T1000 (cell line): ENCODE data around the gene ATP2B3.

Experiments
- DNase-seq: peaks from one replicate; lab custom pipeline; 2025; ENCODE audit warnings: mixed read lengths; lab: John Stamatoyannopoulos, UW

ATP2B3 gene

DNA sequence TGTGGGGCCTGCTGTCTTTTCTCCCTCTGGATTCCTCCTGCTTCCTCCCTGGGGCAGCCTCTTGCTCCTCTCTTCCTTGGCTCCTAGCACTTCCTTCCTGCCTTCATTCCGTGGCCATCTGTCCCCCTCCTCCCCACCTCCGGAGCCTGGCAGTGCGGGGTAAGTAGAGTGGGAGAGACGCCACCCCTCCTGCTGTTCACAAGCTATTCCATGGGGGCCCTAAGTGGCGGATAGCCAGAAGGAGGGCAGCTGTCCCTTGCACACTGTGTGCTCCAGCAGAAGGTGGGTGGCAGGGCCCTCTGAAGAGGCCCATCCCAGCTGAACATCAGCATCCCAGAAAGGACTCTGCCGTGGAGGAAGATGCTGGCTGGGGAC, 54.1 kb downstream of the ATP2B3 start:
- no peak for DNase-seq

GRCh38 chrX:153572601-153573000, 55.2 kb downstream of the ATP2B3 start:
- no peak for DNase-seq

DNA sequence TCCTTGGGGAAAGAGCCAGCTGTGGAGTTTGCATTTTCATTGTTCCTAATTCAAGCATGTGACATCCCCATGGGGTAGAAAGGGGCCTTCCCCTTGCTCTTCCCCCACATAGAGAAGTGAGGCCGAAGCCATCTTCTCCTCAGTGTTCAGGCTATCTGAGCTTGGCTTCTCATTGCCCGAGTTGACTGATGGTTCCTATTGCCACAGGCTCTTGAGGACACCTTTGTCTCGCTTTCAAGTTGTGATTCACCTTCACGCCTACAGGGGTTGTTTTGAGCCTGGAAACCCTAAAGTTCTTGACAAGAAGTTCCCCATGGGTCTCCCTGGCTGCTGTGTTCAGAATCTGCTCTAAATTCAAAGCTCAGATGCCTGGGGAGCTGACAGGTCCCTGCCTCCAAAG, 56.5 kb downstream of the ATP2B3 start:
- DNase-seq = no peak

- DNase-seq = no peak
Measured at GRCh38 chrX:153576239-153576870, 58.9 kb downstream of the ATP2B3 start.

DNA sequence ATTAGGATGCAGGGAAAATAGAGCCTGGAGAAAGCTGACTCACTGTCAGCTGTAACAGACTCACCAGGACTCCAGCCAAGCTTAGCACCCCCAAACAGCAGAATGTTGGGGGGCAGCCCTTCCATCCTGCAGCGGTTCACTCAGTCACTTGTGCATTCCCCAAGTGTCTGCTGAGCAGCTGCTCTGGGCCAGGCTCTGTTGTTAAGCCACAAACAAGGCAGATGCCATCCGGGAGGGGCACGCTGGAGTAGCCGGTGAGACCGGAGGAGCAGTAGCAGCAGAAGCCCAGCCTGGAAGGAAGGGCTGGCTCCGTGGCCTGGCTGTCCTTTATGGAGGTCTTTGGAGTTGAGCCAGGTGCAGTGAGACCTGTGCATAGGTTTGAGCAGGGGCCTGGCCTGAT, 59.5 kb downstream of the ATP2B3 start:
- no peak for DNase-seq

- DNase-seq = no peak
Measured at GRCh38 chrX:153578200-153578835, 60.9 kb downstream of the ATP2B3 start.

DNA sequence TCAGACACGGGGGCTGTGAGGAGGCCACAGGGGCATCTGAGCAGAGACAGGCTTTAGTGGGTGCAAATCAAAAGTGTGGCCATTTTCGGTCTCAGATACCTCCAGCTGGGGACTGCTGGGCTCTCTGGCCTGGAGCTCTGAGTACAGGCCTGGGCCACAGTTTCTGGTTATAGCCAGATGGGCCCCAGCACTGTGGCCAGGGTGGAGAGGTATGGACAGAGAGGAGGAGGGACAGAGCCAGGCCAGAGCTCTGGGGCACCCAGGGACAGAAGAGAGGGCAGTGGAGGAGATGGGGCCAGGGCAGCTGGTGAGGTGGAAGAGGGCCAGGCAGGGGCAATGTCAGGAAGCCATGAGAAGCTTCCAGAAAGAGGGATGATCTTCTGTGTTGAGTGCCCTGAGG, 61.4 kb downstream of the ATP2B3 start:
- DNase-seq = no peak

DNA sequence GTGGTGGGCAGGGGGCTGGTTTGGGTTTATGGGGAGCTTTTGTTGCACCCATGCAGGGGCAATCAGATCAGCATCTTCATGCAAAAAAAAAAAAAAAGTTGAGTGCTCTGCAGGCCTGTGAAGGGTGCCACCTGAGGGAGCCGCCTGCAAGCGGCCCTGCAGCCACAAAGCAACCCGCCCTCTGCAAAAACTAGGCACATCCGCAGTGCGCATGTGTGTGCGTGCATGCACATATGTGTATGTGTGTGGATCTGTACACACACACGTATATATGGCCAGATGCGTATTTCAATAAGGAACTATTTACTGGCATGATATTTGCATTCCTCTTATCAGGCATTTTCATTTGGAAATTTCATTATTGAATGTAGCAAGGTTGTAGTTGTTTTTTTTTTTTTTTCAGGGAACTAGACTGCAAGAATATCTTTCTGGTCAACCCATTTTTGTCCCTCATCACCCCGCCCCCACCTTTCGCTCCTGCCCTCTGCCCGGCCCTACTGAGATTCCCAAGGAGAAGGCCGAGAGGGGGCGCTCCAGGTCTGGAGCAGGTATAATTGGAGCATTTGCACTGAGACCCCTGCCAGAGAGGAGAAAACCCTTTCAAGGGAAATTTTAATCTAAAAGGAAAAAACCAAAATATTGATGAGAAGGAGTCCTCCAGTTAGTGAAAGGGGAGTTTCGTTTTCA, 63.4 kb downstream of the ATP2B3 start:
- DNase-seq = no peak

GRCh38 chrX:153582896-153583295, 65.5 kb downstream of the ATP2B3 start:
- DNase-seq = no peak

GRCh38 chrX:153583433-153583832, 66.0 kb downstream of the ATP2B3 start:
- no peak for DNase-seq

DNA sequence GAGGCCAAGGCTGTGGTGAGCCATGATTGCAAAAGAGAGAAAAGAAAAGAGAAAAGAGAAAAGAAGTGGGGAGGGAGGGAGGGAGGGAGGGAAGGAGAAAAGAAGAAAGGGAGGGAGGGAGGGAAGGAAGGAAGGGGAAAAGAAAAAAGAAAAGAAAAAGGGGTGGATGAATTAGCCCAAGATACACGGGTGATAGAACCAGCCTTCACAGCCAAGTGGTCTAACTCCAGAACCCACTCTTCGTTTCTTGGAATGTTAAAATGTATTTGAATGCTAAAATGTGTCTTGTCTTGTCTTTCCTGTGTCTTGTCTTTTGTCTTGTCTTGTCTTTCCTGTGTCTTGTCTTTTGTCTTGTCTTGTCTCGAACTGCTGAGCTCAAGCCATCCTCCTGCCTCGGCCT, 68.4 kb downstream of the ATP2B3 start:
- DNase-seq = no peak

GRCh38 chrX:153587342-153587741, 69.9 kb downstream of the ATP2B3 start:
- DNase-seq = no peak

DNA sequence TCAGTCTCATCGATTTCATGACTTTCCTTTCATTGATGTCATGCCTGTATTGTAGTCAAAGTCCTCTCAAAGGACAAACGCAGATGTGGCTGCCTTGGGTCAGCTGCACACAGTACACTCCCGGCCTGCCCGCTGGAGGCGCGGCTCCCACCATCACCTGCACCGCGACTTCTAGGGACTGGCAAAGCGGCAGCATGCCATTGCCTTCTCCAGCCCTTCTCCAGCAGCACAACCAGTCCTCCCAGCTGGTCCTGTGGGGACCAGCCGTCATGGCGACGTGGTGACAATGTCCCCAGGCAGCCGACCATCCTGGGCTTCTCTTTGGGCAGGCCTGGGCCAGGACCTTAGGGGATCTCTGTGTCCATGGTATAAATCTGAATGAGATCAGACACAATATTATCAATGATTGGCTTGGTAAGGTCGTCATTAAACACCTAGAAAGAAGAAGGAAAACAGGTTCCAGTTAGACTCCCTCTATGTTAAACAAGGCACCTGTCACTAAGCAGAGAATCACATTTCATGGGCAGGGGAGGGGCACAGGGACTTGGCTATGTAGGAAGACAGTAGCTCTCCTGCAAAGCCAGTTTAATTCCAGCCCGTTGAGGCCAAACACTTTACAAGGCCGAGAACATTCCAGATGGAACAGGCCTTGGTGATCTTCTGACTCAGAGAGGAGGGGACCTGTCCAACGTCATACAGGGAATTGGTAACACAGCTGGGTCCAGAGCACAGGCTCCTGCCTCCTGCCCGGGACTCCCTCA, 70.8 kb downstream of the ATP2B3 start:
- no peak for DNase-seq

DNA sequence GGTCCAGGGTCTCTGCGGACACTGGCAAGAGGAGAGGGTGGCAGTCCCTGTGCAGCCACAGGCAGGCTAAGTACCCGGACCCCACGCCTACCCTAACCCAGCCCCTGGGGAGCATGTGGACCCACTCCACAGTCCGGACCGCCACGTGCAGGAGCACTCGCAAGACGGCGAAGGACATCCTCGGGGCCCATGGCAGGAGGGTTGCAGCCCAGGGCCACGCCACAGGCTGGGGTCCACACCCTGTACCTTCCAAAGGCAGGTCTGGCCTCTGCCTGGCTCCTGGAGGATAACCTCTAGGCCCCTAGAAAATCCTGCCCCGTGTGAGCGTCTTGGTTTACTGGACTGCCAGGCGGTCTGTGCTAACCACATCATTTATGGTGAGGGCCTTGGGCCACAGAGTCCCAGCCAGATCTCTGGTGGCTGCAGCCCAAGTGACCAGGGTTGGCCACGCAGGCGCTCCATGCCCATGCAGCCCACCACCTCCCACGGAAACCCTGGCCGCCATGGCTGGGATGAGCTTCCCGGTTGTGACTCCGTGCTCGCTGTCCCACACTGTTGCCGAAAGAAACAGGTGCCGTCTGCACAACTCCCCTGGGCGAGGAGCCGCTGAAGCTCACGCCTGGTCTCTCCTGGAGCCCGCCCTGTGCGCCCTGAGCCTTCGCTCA, 71.5 kb downstream of the ATP2B3 start:
- DNase-seq = no peak

DNA sequence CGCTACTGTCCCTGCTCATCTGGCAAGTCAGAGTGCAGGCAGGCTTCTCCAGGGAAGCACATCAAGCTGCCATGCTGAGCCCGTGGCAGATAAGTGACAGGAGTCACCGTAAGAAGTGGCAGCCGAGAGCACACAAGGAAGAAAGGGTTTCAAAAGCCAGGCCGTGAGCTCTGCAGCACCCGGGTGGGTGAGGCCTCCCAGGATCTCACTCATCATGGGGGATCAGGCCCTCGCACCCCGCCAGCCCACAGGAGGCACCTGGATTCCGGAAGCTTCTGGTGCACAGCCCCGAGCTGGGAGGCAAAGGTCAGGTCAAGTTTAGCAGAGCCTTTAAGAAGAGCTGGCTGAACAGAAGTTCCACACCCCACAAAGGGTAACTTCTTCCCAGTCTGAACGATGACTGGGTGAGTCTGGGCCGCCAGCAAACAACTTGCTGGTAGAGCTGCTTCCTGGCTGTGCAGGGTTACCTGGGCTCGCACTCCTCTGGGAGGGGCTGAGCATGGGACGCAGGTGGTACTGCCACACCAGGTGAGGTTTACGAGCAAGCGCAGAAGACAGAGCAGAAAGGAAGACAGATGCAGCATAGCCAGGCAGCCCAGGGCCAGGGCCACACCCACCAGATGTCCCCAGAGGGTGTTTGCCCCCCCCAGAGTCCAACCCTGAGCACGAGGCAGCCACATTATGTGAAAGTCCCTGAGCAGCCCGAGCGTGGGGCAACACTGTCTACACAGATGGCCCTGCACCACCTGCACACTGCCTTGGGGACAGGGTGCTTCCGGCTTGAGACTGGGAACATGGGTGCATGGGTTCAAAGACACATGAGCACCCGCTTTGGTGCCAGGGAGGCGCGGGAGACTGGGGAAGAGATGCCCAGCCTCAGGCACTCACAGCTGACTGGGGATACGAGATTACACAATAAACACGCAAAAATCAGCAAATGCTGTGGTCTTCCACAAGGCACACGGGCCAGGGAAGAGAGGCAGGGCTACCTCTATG, 73.8 kb downstream of the ATP2B3 start:
- DNase-seq = no peak

DNA sequence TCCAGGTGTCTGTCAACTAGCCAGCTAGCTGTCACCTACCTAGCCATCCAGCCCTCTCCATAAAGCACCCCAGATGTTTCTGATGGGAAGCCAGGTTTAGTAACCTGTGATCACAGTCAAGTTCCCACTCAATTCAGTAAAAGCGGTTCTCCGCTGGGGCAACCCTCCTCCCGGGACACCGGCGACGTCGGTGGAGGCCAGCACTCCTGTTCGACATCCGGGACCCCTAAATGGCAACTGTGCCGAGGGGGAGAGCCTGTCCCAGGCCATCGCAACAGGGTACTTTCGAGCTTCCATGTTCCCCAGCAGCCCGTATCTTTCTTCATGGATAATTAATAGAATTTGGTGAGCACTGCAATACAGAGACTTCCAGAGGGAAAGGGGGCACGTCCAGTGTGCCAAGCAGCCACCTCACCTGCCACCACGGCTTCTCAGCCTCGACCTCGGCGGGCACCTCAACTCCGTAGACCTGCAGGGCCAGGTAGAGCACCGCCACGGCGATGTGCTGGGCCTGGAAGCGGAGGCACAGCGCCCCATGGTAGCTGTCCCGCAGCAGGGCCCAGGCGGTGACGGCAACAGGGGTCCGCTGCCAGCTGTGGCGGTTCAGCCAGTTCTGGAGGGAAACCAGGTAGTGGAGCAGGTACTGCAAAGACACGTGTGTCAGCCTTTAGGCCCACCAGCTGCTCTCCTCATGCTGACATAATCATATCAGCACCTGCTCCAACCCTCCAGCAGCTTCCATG, 74.8 kb downstream of the ATP2B3 start:
- DNase-seq = no peak

- DNase-seq = no peak
Measured at GRCh38 chrX:153592966-153593688, 75.7 kb downstream of the ATP2B3 start.

DNA sequence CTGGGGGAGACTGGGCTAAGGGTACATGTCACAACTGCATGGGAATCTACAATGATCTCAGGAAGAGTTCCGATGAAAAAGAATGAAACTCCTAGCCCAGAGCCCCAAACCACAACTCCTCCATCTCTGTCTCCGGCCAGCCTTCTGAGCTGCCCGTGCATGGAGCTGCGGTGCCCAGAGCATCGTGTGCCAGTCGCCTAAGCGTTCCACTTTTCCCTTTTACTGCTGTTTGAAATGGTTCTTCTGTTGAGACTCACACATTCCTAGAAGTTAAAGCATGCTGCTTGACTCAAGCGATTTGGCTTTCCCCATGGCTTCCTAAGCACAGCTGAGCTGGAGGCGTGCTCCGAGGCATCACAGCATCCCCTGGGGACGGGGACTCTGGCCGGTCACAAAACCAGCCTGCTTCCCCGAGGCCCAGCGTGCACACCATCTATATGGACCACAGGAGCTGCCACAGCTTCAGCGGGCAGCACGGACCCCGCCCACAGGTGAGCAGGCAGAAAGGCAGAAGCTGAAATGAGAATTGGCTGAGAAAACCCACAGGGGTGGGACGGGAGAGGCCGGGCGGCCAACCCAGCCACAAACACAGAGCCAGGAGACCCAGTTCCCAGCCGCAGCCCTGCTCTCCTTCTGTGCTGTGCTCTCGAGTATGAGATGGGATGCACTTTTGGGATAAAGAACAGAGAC, 76.5 kb downstream of the ATP2B3 start:
- no peak for DNase-seq

- DNase-seq = no peak
Measured at GRCh38 chrX:153595387-153595786, 77.9 kb downstream of the ATP2B3 start.
